ENCODE measurements around the gene UBQLNL. TPM values are rescaled to one million over a fixed set of nuclear protein-coding genes. Genes with fewer than 3 reads are reported as not detected.

UBQLNL gene
- total RNA-seq, 1 donor from 2014 or later: not detected

DNA sequence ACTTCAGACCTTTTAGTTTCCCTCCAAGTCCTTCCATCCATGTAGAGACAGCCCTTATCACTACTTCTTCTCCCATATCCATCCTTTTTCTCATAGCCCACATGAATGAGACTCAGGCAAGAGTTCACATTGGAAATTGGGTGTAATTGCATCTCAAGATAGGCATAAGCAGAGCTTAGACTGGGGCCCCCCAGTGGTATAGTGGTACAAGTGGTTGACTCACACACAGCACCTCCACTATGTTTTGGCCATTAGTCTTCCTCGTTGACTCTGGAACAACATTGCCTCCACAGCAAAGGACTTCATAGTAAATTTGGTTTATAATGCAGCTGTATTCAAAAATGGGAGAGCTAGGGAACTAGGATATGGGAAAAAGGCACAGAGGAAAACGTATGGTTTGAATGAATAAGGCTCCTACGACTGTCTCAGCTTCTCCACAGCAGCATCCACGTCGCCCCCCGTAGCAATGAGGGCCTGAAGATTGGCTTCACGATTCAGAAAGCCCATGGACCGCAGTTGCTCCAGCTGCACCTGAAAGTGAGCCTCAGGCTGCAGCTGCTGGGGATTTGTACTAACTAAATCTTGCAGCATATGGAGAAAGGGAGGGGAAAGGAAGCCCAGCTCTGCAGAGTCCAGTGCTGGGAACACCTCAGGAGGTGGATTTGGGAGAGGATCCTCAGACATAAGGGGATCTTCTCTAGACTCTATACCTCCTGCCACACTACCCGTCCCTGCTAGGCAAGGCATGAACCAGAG lies 9.1 kb downstream of the UBQLNL start:
- no peak for DNase-seq (ENCODE audit: low read depth, low spot score)

DNA sequence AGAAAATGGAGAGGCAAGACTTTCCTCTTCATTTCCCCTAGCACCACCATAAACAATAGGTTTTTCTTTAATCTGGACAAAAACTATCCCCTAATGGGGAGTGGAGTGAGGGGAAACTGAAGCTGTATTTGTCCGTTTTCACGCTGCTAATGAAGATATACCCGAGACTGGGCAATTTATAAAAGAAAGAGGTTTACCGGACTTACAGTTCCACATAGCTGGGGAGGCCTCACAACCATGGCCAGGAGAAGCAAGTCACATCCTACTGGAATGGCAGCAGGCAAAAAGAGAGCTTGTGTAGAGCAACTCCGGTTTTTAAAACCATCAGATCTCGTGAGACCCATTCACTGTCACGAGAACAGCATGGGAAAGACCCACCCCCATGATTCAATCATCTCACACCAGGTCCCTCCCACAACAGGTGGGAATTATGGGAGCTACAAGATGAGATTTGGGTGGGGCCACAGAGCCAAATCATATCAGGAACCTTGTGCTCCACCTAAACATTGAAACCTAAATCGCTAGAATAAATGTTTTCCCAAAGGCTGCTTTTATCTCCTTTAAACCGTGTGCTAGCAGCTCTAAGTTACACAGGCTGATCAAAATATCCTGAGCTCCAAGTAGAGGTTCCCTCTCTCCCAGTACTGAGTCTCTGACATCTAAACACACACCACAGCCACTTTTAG lies 11.0 kb downstream of the UBQLNL start:
- DNase-seq (ENCODE audit: low read depth, low spot score): no peak

DNA sequence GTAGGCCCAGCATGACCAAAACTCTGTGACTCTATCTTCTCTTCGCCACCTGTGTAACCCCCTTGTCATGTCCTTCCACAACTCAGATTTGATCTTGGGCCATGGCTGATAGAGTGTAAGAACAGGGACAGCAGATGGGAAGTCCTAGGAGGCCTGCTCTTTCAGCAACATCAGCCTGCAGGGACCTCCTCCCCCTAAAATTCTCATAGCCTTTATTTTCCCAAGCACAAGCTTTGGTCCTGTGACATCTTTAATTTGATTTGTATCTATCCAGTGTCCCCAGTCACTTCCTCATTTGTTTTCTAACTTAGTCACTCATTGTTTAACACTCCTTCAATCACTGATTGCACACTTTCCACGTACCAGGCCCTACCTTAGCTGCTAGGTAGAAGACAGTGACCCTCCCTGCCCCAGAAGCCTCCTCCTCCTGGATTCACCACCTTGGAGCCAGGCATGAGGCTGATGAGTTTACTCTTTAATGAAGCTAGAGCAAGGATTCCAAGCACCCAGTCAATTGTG lies 12.0 kb downstream of the UBQLNL start:
- no peak for DNase-seq (ENCODE audit: low read depth, low spot score)

DNA sequence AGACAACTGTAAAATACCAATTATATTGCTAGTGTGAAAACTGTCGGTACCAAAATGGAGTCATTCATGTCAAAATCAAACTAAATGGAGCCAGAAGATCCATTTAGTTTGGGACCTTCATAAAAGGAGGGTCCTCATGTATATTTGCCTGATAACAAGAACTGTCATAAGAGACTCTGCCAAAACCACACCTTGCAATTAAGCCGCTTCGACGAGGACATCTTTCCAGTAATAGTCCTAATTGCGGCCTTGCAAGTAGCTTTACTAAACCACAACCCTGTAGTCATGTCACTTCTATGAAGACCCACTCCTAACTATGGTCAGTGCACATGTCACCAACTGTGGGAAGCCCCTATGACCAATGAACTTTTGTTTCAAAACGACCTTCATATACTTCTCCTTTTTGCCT lies 16.1 kb downstream of the UBQLNL start:
- no peak for DNase-seq (ENCODE audit: low read depth, low spot score)

DNA sequence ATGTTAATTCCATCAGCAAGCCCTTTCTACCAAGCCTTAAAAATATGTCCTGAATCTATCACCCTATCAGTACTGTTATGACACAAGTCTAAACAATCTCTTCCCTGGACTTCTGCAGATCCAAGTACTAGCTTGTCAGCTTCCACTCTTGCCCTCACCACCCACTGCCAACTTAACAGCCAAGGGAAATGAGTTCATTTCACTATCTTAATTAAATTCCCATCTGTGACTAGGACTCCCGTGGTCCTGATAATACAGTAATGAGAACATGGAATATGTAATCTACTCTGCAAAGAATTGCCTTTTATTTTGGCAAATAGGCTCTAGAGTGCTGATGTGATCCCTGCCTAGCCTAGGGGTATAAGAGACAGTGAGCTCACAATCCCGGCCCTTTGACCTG lies 16.8 kb downstream of the UBQLNL start:
- DNase-seq (ENCODE audit: low read depth, low spot score): no peak

- DNase-seq (ENCODE audit: low read depth, low spot score): no peak
These were observed 26.7 kb downstream of the UBQLNL start for GRCh38 chr11:5489576-5490357.

- DNase-seq (ENCODE audit: low read depth, low spot score): no peak
These were observed 27.6 kb downstream of the UBQLNL start for GRCh38 chr11:5488798-5489399.

DNA sequence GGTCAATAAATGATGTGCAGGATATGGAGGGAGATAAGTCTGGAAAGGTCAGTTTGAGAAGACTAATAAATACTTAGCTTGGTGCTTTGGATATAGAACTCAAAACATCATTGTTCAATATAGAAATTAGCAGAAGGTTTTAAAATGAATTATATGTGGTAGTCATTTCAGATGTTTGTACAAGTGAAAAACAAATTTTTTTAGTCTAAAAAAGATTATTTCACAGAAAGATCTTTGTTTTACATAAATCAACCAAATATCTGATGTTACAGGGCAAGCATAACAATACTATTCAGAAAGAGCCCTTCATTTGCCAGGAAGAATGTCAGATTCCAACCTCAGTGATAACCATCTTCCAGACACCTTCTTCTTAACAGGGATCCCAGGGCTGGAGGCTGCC lies 28.1 kb downstream of the UBQLNL start, which contains the start of gene OR52D1:
OR52D1 (plus strand) TSS at position 301 of the 400 bp plus-strand sequence; CDS start at position 323, 22 bp downstream.
- no peak for DNase-seq (ENCODE audit: low read depth, low spot score)

- DNase-seq (ENCODE audit: low read depth, low spot score): no peak
These were observed 30.1 kb downstream of the UBQLNL start for GRCh38 chr11:5486421-5486820.

DNA sequence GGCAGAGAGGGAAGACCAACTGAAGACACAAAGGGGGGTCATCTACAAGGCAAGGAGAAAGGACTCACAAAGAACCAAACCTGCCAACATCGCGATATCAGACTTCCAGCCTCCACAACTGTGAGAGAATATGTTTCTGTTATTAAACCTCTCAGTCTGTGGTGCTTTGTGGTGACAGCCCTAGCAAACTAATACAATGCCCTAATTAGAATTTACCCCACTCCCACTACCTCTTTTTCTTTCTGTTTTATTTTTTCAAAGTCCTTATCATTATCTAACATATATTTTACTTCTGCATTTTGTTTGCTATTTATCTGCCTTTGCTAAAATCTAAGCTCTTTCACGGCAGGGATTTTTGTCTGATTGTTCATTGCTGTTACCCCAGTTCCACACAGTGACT lies 30.5 kb downstream of the UBQLNL start:
- no peak for DNase-seq (ENCODE audit: low read depth, low spot score)

- DNase-seq (ENCODE audit: low read depth, low spot score): peak; percentile 4
These were observed 40.2 kb downstream of the UBQLNL start for GRCh38 chr11:5476186-5476819.

DNA sequence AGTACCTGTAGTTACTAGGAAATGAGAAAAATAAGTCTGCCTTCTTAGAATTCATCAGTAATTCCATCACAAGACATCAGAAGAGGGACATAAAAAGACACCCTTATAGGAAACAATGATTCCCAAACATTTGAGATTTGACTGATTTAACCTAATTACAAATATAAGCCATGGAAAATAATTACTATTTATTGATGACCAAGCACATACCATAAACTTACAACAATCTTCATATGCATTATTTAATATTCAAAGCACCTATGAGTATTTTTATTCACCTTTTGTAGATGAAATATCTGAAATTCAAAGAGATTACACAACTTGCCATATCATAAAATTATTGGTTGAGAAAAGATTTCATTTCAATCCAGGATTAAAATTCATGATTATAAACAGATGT lies 42.6 kb downstream of the UBQLNL start:
- no peak for DNase-seq (ENCODE audit: low read depth, low spot score)

- DNase-seq (ENCODE audit: low read depth, low spot score): no peak
These were observed 49.0 kb downstream of the UBQLNL start for GRCh38 chr11:5467527-5467926.

Other genes with a start within 250 kb of the UBQLNL start
- gene HBE1, start 246.8 kb downstream of the UBQLNL start, total RNA-seq: not detected in 2 replicates
- gene OR51B4, start 214.8 kb downstream of the UBQLNL start, total RNA-seq: not detected in 2 replicates
- not detected in 2 replicates for gene OR51B2, start 192.4 kb downstream of the UBQLNL start, total RNA-seq
- gene OR51B5, start 173.2 kb downstream of the UBQLNL start, total RNA-seq: not detected in 2 replicates
- not detected in 2 replicates for gene OR51B6, start 165.2 kb downstream of the UBQLNL start, total RNA-seq
- gene OR51M1, start 132.9 kb downstream of the UBQLNL start, total RNA-seq: not detected in 2 replicates
- not detected in 2 replicates for gene OR51Q1, start 94.6 kb downstream of the UBQLNL start, total RNA-seq
- gene OR51I1, start 75.2 kb downstream of the UBQLNL start, total RNA-seq: not detected in 2 replicates
- gene OR51I2, start 67.4 kb downstream of the UBQLNL start, total RNA-seq: not detected in 2 replicates
- gene OR52D1, start 28.0 kb downstream of the UBQLNL start, total RNA-seq: not detected in 2 replicates
- not detected in 2 replicates for gene UBQLN3, start 6.7 kb downstream of the UBQLNL start, total RNA-seq
- gene OR52H1, start 31.8 kb upstream of the UBQLNL start, total RNA-seq: not detected in 2 replicates
- not detected in 2 replicates for gene OR52B6, start 64.2 kb upstream of the UBQLNL start, total RNA-seq
- 2.0 TPM in 2 replicates for gene TRIM6, start 79.9 kb upstream of the UBQLNL start, total RNA-seq
- 11.3 and 12.9 TPM in 2 replicates for gene TRIM34, start 108.3 kb upstream of the UBQLNL start, total RNA-seq
- 56.6 and 77.9 TPM in 2 replicates for gene TRIM5, start 168.4 kb upstream of the UBQLNL start, total RNA-seq
- gene TRIM22, start 173.1 kb upstream of the UBQLNL start, total RNA-seq: 116 and 129 TPM in 2 replicates
- gene OR56B1, start 219.7 kb upstream of the UBQLNL start, total RNA-seq: not detected in 2 replicates
- not detected in 2 replicates for gene OR52N4, start 237.5 kb upstream of the UBQLNL start, total RNA-seq

All from pulmonary artery endothelial cell (primary cell).